Activated naive CD8-positive, alpha-beta T cell treated with anti-CD3 and anti-CD28 coated beads, Interleukin-2, amount 50 U/mL, for 24 hours (primary cell): ENCODE data around the gene NPTN.

Experiments used
- ATAC-seq: fragments of 150-1000 bp; cut with Tn5 transposase; one replicate; pipeline ENCODE4 v1.10.0; 2021
- DNase-seq: peaks from one replicate; pipeline ENCODE4 v3.0.0; 2021
- H3K27ac Mint-ChIP-seq: one replicate; pipeline ENCODE4 v1.8.0; 2021; ENCODE audit warnings: mild to moderate bottlenecking, mixed read lengths
- H3K27me3 Mint-ChIP-seq: one replicate; pipeline ENCODE4 v1.8.0; 2021; ENCODE audit warnings: mixed read lengths
- H3K36me3 Mint-ChIP-seq: one replicate; pipeline ENCODE4 v1.8.0; 2021; ENCODE audit warnings: low read depth, mixed read lengths
- H3K4me1 Mint-ChIP-seq: one replicate; pipeline ENCODE4 v1.8.0; 2021; ENCODE audit warnings: mixed read lengths
- H3K4me3 Mint-ChIP-seq: one replicate; pipeline ENCODE4 v1.8.0; 2021; ENCODE audit warnings: mild to moderate bottlenecking, moderate library complexity, mixed read lengths
- H3K9me3 Mint-ChIP-seq: one replicate; pipeline ENCODE4 v1.8.0; 2021; ENCODE audit warnings: mixed read lengths

The NPTN gene

GRCh38 chr15:73541479-73541878 lies 91.7 kb downstream of the NPTN start:
- H3K4me3 Mint-ChIP-seq: no peak overlapping the region
- no peak for DNase-seq
- H3K9me3 Mint-ChIP-seq: no peaks in the 10 kb centered on the region
- H3K27ac Mint-ChIP-seq: no peak overlapping the region
- no peak for ATAC-seq
- no peaks in the 10 kb centered on the region for H3K4me1 Mint-ChIP-seq
- no peaks in the 10 kb centered on the region for H3K36me3 Mint-ChIP-seq
- no peaks in the 10 kb centered on the region for H3K27me3 Mint-ChIP-seq

- no peak overlapping the region for H3K4me3 Mint-ChIP-seq
- H3K27me3 Mint-ChIP-seq: peaks cover 1% of the 10 kb centered on the region
- no peaks in the 10 kb centered on the region for H3K4me1 Mint-ChIP-seq
- H3K27ac Mint-ChIP-seq: no peak overlapping the region
- no peaks in the 10 kb centered on the region for H3K9me3 Mint-ChIP-seq
- DNase-seq (no peak), ATAC-seq (no peak)
- H3K36me3 Mint-ChIP-seq: no peaks in the 10 kb centered on the region
These were observed 93.0 kb downstream of the NPTN start for GRCh38 chr15:73540161-73540560.

GRCh38 chr15:73539212-73540128 lies 93.7 kb downstream of the NPTN start:
- H3K36me3 Mint-ChIP-seq: no peaks in the 10 kb centered on the region
- no peak overlapping the region for H3K4me3 Mint-ChIP-seq
- no peaks in the 10 kb centered on the region for H3K4me1 Mint-ChIP-seq
- H3K27ac Mint-ChIP-seq: no peak overlapping the region
- H3K9me3 Mint-ChIP-seq: no peaks in the 10 kb centered on the region
- DNase-seq (no peak), ATAC-seq (no peak)
- peaks cover 2% of the 10 kb centered on the region for H3K27me3 Mint-ChIP-seq

GRCh38 chr15:73538563-73539211 lies 94.5 kb downstream of the NPTN start:
- no peak overlapping the region for H3K4me3 Mint-ChIP-seq
- H3K27ac Mint-ChIP-seq: no peak overlapping the region
- H3K27me3 Mint-ChIP-seq: peaks cover 2% of the 10 kb centered on the region
- no peaks in the 10 kb centered on the region for H3K36me3 Mint-ChIP-seq
- ATAC-seq (no peak), DNase-seq (no peak)
- H3K9me3 Mint-ChIP-seq: no peaks in the 10 kb centered on the region
- no peaks in the 10 kb centered on the region for H3K4me1 Mint-ChIP-seq

GRCh38 chr15:73538123-73538522 lies 95.1 kb downstream of the NPTN start:
- Mint-ChIP-seq H3K9me3 (no peaks in the 10 kb centered on the region), H3K4me3 (no peak overlapping the region), H3K27ac (no peak overlapping the region), H3K27me3 (peaks cover 2% of the 10 kb centered on the region), H3K36me3 (no peaks in the 10 kb centered on the region), H3K4me1 (no peaks in the 10 kb centered on the region)
- no peak for DNase-seq
- ATAC-seq: no peak

GRCh38 chr15:73530649-73531048 lies 102.5 kb downstream of the NPTN start:
- no peak for ATAC-seq
- no peaks in the 10 kb centered on the region for H3K4me1 Mint-ChIP-seq
- H3K27me3 Mint-ChIP-seq: peaks cover 3% of the 10 kb centered on the region
- no peaks in the 10 kb centered on the region for H3K36me3 Mint-ChIP-seq
- DNase-seq: no peak
- no peak overlapping the region for H3K27ac Mint-ChIP-seq
- no peaks in the 10 kb centered on the region for H3K9me3 Mint-ChIP-seq
- no peak overlapping the region for H3K4me3 Mint-ChIP-seq

- H3K27me3 Mint-ChIP-seq: peaks cover 5% of the 10 kb centered on the region
- no peaks in the 10 kb centered on the region for H3K4me1 Mint-ChIP-seq
- no peak overlapping the region for H3K27ac Mint-ChIP-seq
- ATAC-seq: no peak
- no peak for DNase-seq
- no peak overlapping the region for H3K4me3 Mint-ChIP-seq
- H3K9me3 Mint-ChIP-seq: no peaks in the 10 kb centered on the region
- H3K36me3 Mint-ChIP-seq: no peaks in the 10 kb centered on the region
These were observed 105.6 kb downstream of the NPTN start for GRCh38 chr15:73527598-73527997.

- Mint-ChIP-seq H3K27me3 (peaks cover 3% of the 10 kb centered on the region), H3K4me1 (no peaks in the 10 kb centered on the region), H3K9me3 (no peaks in the 10 kb centered on the region), H3K4me3 (no peak overlapping the region), H3K27ac (no peak overlapping the region), H3K36me3 (no peaks in the 10 kb centered on the region)
- ATAC-seq (no peak), DNase-seq (no peak)
These were observed 108.3 kb downstream of the NPTN start for GRCh38 chr15:73524919-73525318.

- Mint-ChIP-seq H3K4me1 (no peaks in the 10 kb centered on the region), H3K36me3 (no peaks in the 10 kb centered on the region), H3K9me3 (no peaks in the 10 kb centered on the region), H3K4me3 (no peak overlapping the region), H3K27ac (no peak overlapping the region), H3K27me3 (peaks cover 6% of the 10 kb centered on the region)
- no peak for ATAC-seq
- DNase-seq: no peak
These were observed 111.2 kb downstream of the NPTN start for GRCh38 chr15:73522011-73522410.

GRCh38 chr15:73518876-73519733 lies 114.1 kb downstream of the NPTN start:
- DNase-seq (no peak), ATAC-seq (no peak)
- Mint-ChIP-seq H3K4me1 (no peaks in the 10 kb centered on the region), H3K9me3 (no peaks in the 10 kb centered on the region), H3K27ac (no peak overlapping the region), H3K4me3 (no peak overlapping the region), H3K27me3 (peaks cover 4% of the 10 kb centered on the region), H3K36me3 (peaks cover 2% of the 10 kb centered on the region)

GRCh38 chr15:73518180-73518862 lies 114.9 kb downstream of the NPTN start:
- no peak for ATAC-seq
- H3K9me3 Mint-ChIP-seq: no peaks in the 10 kb centered on the region
- no peak overlapping the region for H3K27ac Mint-ChIP-seq
- peaks cover 3% of the 10 kb centered on the region for H3K27me3 Mint-ChIP-seq
- DNase-seq: no peak
- H3K4me3 Mint-ChIP-seq: no peak overlapping the region
- no peaks in the 10 kb centered on the region for H3K4me1 Mint-ChIP-seq
- peaks cover 2% of the 10 kb centered on the region for H3K36me3 Mint-ChIP-seq

- DNase-seq (no peak), ATAC-seq (no peak)
- Mint-ChIP-seq H3K27ac (no peak overlapping the region), H3K36me3 (peaks cover 2% of the 10 kb centered on the region), H3K4me1 (no peaks in the 10 kb centered on the region), H3K9me3 (no peaks in the 10 kb centered on the region), H3K27me3 (peaks cover 3% of the 10 kb centered on the region), H3K4me3 (no peak overlapping the region)
These were observed 115.6 kb downstream of the NPTN start for GRCh38 chr15:73517566-73517965.

GRCh38 chr15:73515527-73515926 lies 117.7 kb downstream of the NPTN start:
- Mint-ChIP-seq H3K9me3 (no peaks in the 10 kb centered on the region), H3K4me3 (no peak overlapping the region), H3K27ac (no peak overlapping the region), H3K36me3 (peaks cover 2% of the 10 kb centered on the region), H3K4me1 (no peaks in the 10 kb centered on the region), H3K27me3 (peaks cover 3% of the 10 kb centered on the region)
- DNase-seq (no peak), ATAC-seq (no peak)
